ENCODE data around the gene LGSN. TPM values are rescaled to one million over a fixed set of nuclear protein-coding genes. Genes with fewer than 3 reads are reported as not detected.

The LGSN gene
- total and polyA plus RNA-seq, 2 experiments from 2014 or later: 0.15 to 0.45 TPM

GRCh38 chr6:63305277-63305676, 14.5 kb downstream of the LGSN start (continued):
- no peak for TF ChIP-seq EZH2phosphoT487 (IDR thresholded peaks at IDR 0.05; ENCODE audit: unreplicated experiment)

- no peak for ATAC-seq
- no peak for TF ChIP-seq JUNB (IDR thresholded peaks at IDR 0.05; ENCODE audit: unreplicated experiment)
- TF ChIP-seq EZH2phosphoT487 (IDR thresholded peaks at IDR 0.05; ENCODE audit: unreplicated experiment): no peak
- no peak for TF ChIP-seq ETS1 (IDR thresholded peaks at IDR 0.05)
- TF ChIP-seq POLR2AphosphoS5 (IDR thresholded peaks at IDR 0.05; ENCODE audit: low read depth): no peak
- H3K4me3 ChIP-seq: no peak overlapping the region
- Mint-ChIP-seq H3K9me3 (peaks cover 8% of the 10 kb centered on the region; the same call in 2 of the 3 replicates), H3K27ac (no peak overlapping the region), H3K36me3 (ENCODE audit: low read depth) (no peaks in the 10 kb centered on the region), H3K27me3 (ENCODE audit: insufficient read depth, low read depth, poor library complexity) (no peaks in the 10 kb centered on the region), H3K4me1 (no peaks in the 10 kb centered on the region), H3K4me3 (no peak overlapping the region)
- no peak overlapping the region for H2AFZ ChIP-seq
- H4K20me1 ChIP-seq (replicated peaks; ENCODE audit: insufficient read depth): no peaks in the 10 kb centered on the region
- H3K79me2 ChIP-seq (replicated peaks; ENCODE audit: insufficient read depth): no peaks in the 10 kb centered on the region
- H3K4me2 ChIP-seq: no peak overlapping the region
- H3K27ac ChIP-seq (ENCODE audit: low read depth): no peak overlapping the region
- no peaks in the 10 kb centered on the region for H3K36me3 ChIP-seq (ENCODE audit: insufficient read depth)
- H3F3A ChIP-seq (replicated peaks; ENCODE audit: low read depth): no peaks in the 10 kb centered on the region
- no peaks in the 10 kb centered on the region for H3K27me3 ChIP-seq (ENCODE audit: insufficient read depth)
- DNase-seq (ENCODE audit: low spot score): no peak
- H3K9me2 ChIP-seq (ENCODE audit: insufficient read depth): no peaks in the 10 kb centered on the region
- H3K4me1 ChIP-seq (ENCODE audit: insufficient read depth): no peaks in the 10 kb centered on the region
Measured at GRCh38 chr6:63303476-63303875, 16.3 kb downstream of the LGSN start.

- Mint-ChIP-seq H3K4me1 (peaks cover 4% of the 10 kb centered on the region; the same call in 2 of the 3 replicates), H3K27me3 (ENCODE audit: insufficient read depth, low read depth, poor library complexity) (no peaks in the 10 kb centered on the region), H3K4me3 (no peak overlapping the region), H3K36me3 (ENCODE audit: low read depth) (no peaks in the 10 kb centered on the region), H3K27ac (no peak overlapping the region), H3K9me3 (peaks cover 8% of the 10 kb centered on the region; the same call in 2 of the 3 replicates)
- H3K27ac ChIP-seq (ENCODE audit: low read depth): no peak overlapping the region
- H3K27me3 ChIP-seq (ENCODE audit: insufficient read depth): no peaks in the 10 kb centered on the region
- ATAC-seq (no peak), DNase-seq (ENCODE audit: low spot score) (no peak)
- no peak overlapping the region for H3K4me2 ChIP-seq
- no peak overlapping the region for H3K4me3 ChIP-seq
- no peaks in the 10 kb centered on the region for H3F3A ChIP-seq (replicated peaks; ENCODE audit: low read depth)
- H3K36me3 ChIP-seq (ENCODE audit: insufficient read depth): no peaks in the 10 kb centered on the region
- no peaks in the 10 kb centered on the region for H4K20me1 ChIP-seq (replicated peaks; ENCODE audit: insufficient read depth)
- H2AFZ ChIP-seq: no peak overlapping the region
- no peak for TF ChIP-seq REST (IDR thresholded peaks at IDR 0.05; ENCODE audit: unreplicated experiment)
- no peak for TF ChIP-seq ZNF331 (CRISPR knock-in tag; IDR thresholded peaks at IDR 0.05; ENCODE audit: low read depth)
- TF ChIP-seq ZNF114 (CRISPR knock-in tag; IDR thresholded peaks at IDR 0.05): no peak
- H3K79me2 ChIP-seq (replicated peaks; ENCODE audit: insufficient read depth): no peaks in the 10 kb centered on the region
- no peaks in the 10 kb centered on the region for H3K9me2 ChIP-seq (ENCODE audit: insufficient read depth)
- peaks cover 4% of the 10 kb centered on the region for H3K4me1 ChIP-seq (ENCODE audit: insufficient read depth)
Measured at GRCh38 chr6:63299667-63300066, 20.1 kb downstream of the LGSN start.

Data from GM23338 (cell line).